Colonic mucosa (tissue), 4 donors: Measurements from ENCODE around the gene KIF12. TPM values are rescaled to one million over a fixed set of nuclear protein-coding genes. Genes with fewer than 3 reads are reported as not detected.

ENCODE experiments used
- DNase-seq: peaks from one replicate; pipeline ENCODE4 v3.0.0-alpha.2; 2020
- H3K27ac ChIP-seq: fragments of 200-600 bp; one replicate; pipeline ENCODE4 v1.8.0; 2021
- H3K27me3 ChIP-seq: fragments of 200-600 bp; one replicate; pipeline ENCODE4 v1.8.0; 2021
- H3K36me3 ChIP-seq: fragments of 200-600 bp; one replicate; pipeline ENCODE4 v1.8.0; 2021
- H3K4me1 ChIP-seq: fragments of 200-600 bp; one replicate; pipeline ENCODE4 v1.8.0; 2021; ENCODE audit warnings: mild to moderate bottlenecking
- H3K4me3 ChIP-seq: fragments of 200-600 bp; one replicate; pipeline ENCODE4 v1.8.0; 2021
- H3K9ac ChIP-seq, 2 donors: one replicate each; pipeline ENCODE4 v1.7.0; 2013; ENCODE audit warnings: control low read depth in 2 of 2, low read depth in 2 of 2, low read length in 2 of 2
- H3K9me3 ChIP-seq: fragments of 200-600 bp; one replicate; pipeline ENCODE4 v1.8.0; 2021
- intact Hi-C: fragments of 100-400 bp; cut with DNase I; formaldehyde crosslinking; loops from one replicate; pipeline ENCODE4 v1.14.1; 2022
- total RNA-seq, 2 donors: library from RNA; stranded (reverse); fragmentation: NEBNext Ultra II Directional in 1 of 2; extraction: Animal tissue kit (Norgen Biotek cat#: 25700) in 1 of 2; gene quantifications; one replicate each; pipeline ENCODE4 v1.2.1, GENCODE V29; 2021
- TF ChIP-seq, protein P1 (sequence below): fragments of 200-600 bp; IDR thresholded peaks from one replicate; pipeline ENCODE4 v1.8.0; 2022; ENCODE audit warnings: antibody characterized with exemption, mild to moderate bottlenecking
- donor health status: healthy.
- donor health status: DM: no; HTN: no; CAD: no.
- donor health status: DM: no; HTN: no; CAD: no.

Gene KIF12
- total RNA-seq, 2 donors from 2014 or later: 27.2 to 33.8 TPM

- no peak for DNase-seq
- Histone ChIP-seq H3K9ac (no peak overlapping the region), H3K4me3 (no peak overlapping the region), H3K4me1 (no peaks in the 10 kb centered on the region), H3K27me3 (no peaks in the 10 kb centered on the region), H3K9me3 (no peaks in the 10 kb centered on the region), H3K27ac (no peak overlapping the region), H3K36me3 (no peaks in the 10 kb centered on the region)
- intact Hi-C loops: no loop called here
- TF ChIP-seq, protein P1, sequence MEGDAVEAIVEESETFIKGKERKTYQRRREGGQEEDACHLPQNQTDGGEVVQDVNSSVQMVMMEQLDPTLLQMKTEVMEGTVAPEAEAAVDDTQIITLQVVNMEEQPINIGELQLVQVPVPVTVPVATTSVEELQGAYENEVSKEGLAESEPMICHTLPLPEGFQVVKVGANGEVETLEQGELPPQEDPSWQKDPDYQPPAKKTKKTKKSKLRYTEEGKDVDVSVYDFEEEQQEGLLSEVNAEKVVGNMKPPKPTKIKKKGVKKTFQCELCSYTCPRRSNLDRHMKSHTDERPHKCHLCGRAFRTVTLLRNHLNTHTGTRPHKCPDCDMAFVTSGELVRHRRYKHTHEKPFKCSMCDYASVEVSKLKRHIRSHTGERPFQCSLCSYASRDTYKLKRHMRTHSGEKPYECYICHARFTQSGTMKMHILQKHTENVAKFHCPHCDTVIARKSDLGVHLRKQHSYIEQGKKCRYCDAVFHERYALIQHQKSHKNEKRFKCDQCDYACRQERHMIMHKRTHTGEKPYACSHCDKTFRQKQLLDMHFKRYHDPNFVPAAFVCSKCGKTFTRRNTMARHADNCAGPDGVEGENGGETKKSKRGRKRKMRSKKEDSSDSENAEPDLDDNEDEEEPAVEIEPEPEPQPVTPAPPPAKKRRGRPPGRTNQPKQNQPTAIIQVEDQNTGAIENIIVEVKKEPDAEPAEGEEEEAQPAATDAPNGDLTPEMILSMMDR: no peak
Measured at GRCh38 chr9:114071197-114071795, 27.8 kb downstream of the KIF12 start.

DNA sequence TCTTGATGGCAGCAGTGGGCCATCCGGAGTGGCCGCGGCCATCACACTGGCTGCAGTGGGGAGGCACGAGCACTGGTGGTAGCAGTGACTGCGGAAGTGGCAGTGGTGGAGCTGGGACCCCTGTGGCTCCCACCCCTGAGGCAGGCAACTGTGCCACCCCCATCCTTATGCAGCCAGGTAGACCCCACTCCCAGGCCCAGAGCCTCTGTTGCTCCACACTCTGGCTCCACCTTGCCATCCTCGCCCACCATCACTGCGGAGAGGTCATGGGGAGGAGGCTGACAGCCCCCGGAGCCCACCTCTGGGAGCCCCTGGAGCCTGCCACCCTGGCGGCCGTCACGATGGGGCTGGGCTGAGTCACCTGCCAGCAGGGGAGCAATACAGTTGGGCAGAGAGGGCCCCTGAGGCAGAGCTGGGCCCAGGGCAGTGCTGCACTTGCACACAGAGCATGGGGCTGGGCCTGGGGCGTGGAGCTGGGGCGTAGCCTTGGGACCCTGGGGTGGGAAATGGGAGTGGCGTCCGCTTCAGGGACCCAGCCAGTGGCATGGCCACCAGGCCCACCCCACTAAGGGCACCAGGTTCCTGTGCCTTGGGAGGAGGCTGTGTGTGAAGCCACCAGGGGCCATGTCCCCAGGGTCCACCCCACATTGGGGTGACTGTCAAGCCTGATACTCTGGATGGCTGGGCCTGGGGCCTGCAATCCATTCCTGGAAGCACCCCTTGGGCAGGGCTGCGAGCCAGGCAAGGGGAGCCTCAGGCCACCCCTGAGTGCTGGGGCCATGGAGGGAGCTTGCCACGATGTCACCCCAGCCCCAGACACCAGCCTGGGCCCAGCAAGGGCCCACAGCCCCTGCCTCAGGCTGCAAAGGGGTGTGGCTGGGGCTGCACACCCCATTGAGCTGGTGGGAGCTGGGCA lies 28.6 kb downstream of the KIF12 start:
- H3K4me1 ChIP-seq: no peaks in the 10 kb centered on the region
- DNase-seq: no peak
- intact Hi-C loops: no loop called here

DNA sequence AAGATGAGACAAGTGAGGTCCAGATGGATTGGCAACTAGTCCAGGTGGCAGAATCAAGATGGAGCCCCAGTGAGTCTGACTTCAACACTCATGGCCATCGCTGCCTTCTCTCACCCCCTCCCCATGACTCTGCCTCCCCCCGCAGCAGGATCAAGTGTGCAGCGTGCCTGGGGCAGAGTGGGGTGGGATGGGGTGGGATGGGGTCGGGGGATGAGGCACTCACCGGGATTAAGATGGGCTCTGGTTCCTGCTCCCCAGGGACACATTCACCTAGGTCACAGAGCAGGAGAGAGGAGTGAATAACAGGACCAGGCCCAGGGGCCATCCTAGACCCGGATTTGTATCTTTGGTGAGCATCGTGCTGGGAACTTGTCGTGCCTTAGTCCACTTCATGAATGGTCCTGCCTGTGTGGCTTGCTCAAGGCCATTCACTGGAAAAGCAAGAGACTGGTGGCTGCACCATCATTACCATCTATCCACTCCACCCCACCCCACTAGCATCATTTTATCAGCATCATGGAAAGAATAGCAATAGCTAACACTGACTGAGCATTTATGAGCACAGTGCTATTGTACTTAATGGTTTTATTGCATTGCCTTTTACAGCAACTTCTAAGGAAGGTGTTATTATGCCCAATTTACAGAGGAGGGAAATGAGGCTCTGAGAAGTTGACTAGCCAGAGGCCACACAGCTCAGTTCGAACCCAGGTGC lies 29.5 kb downstream of the KIF12 start:
- Histone ChIP-seq H3K27me3 (no peaks in the 10 kb centered on the region), H3K4me3 (no peak overlapping the region), H3K9ac (no peak overlapping the region), H3K36me3 (no peaks in the 10 kb centered on the region), H3K27ac (no peak overlapping the region), H3K9me3 (no peaks in the 10 kb centered on the region), H3K4me1 (no peaks in the 10 kb centered on the region)
- DNase-seq: peak; percentile 49
- TF ChIP-seq, protein P1: no peak
- intact Hi-C loops: no loop called here

More for the DNA sequence above, 28.6 kb downstream of the KIF12 start:
- H3K9ac ChIP-seq: no peak overlapping the region
- TF ChIP-seq, protein P1: no peak
- no peaks in the 10 kb centered on the region for H3K36me3 ChIP-seq
- no peak overlapping the region for H3K4me3 ChIP-seq
- H3K27me3 ChIP-seq: no peaks in the 10 kb centered on the region
- H3K9me3 ChIP-seq: no peaks in the 10 kb centered on the region
- no peak overlapping the region for H3K27ac ChIP-seq

- no peak overlapping the region for H3K27ac ChIP-seq
Measured at GRCh38 chr9:114065304-114065703, 33.8 kb downstream of the KIF12 start.

More at GRCh38 chr9:114065304-114065703, 33.8 kb downstream of the KIF12 start:
- Histone ChIP-seq H3K9me3 (no peaks in the 10 kb centered on the region), H3K9ac (no peak overlapping the region), H3K4me3 (no peak overlapping the region), H3K4me1 (no peaks in the 10 kb centered on the region), H3K36me3 (no peaks in the 10 kb centered on the region), H3K27me3 (no peaks in the 10 kb centered on the region)
- TF ChIP-seq, protein P1: no peak
- intact Hi-C loops: no loop called here
- no peak for DNase-seq
